Pancreas (tissue), 10 donors: ENCODE results near the gene FGF21. TPM values are rescaled to one million over a fixed set of nuclear protein-coding genes. Genes with fewer than 3 reads are reported as not detected.
A peak's percentile ranks its signal among the peaks of the same experiment; 100 is the strongest.

Experiments
- ATAC-seq, 4 donors: fragments of 200-7000 bp; cut with Tn5 transposase; one replicate each; pipeline versions ENCODE4 v1.8.0 to v1.9.1; 2020; ENCODE audit warnings: mild to moderate bottlenecking in 4 of 4, moderate library complexity in 4 of 4
- DNase-seq, 6 donors: peaks; one replicate each; pipeline ENCODE4 v3.0.0-alpha.2; 2020
- FAIRE-seq: peaks from 2 replicates; lab custom pipeline; 2012; peaks lifted over from hg19 to GRCh38; lab: Jason Lieb, UNC
- H3K27ac ChIP-seq, 4 donors: fragments of 200-600 bp; sonication (generic); 1 replicate in 3 of 4; 2 replicates in 1 of 4; pipeline versions ENCODE4 v1.5.0 to v1.8.0; 2020
- H3K27me3 ChIP-seq, 4 donors: fragments of 200-600 bp; one replicate each; pipeline ENCODE4 v1.8.0; 2021
- H3K36me3 ChIP-seq, 3 donors: fragments of 200-600 bp; sonication (generic) in 1 of 3; one replicate each; pipeline versions ENCODE4 v1.5.0 to v1.8.0; 2020 to 2021
- H3K4me1 ChIP-seq, 3 donors: fragments of 200-600 bp; one replicate each; pipeline ENCODE4 v1.8.0; 2021
- H3K4me3 ChIP-seq, 4 donors: fragments of 200-600 bp; sonication (generic) in 2 of 4; one replicate each; pipeline versions ENCODE4 v1.5.0 to v1.8.0; 2020 to 2021
- H3K9me3 ChIP-seq, 4 donors: fragments of 200-600 bp; one replicate each; pipeline ENCODE4 v1.8.0; 2021
- WGBS, 2 donors: extraction: QIAGEN DNeasy Blood & Tissue Kit; methylation state at CpG; one replicate each; pipeline ENCODE4 v1.1.7; 2013; 5-methylcytosine and 5-hydroxymethylcytosine counted together
- intact Hi-C, 3 donors: fragments of 100-400 bp; cut with DNase I; formaldehyde crosslinking; loops; one replicate each; pipeline versions ENCODE4 v1.11.1 to v1.14.2; 2022
- polyA plus RNA-seq, 2 donors: library from polyadenylated mRNA; stranded (reverse); fragments of 200-250 nt; gene quantifications; one replicate each; pipeline ENCODE4 v1.2.3, GENCODE V29; 2013
- total RNA-seq, 6 donors: library from RNA; stranded (reverse); fragmentation: NEBNext Ultra II Directional in 4 of 6; extraction: Animal tissue kit (Norgen Biotek cat#: 25700) in 4 of 6; gene quantifications; one replicate each; pipeline versions ENCODE4 v1.2.1 to v1.2.4, GENCODE V29; 2021 to 2023
- TF ChIP-seq, protein P1 (sequence below), 4 donors: fragments of 200-600 bp; sonication (generic) in 3 of 4; IDR thresholded peaks; one replicate each; pipeline versions ENCODE4 v1.5.0 to v1.8.0; 2021; ENCODE audit warnings: antibody characterized with exemption in 4 of 4
- donor health status: healthy with polysubstance abuse.
- donor health status: DM: no; HTN: no; CAD: no; lungs with moderate emphysema.
- donor health status: DM: no; HTN: no; CAD: no.
- donor health status: control.
- donor health status: control.
- donor health status: Bipolar disorder and iron deficiency.
- donor health status: DM: yes; HTN: yes; CAD: no.
- donor health status: DM: no; HTN: no; CAD: no.
- donor health status: DM: no; HTN: no; CAD: no.
- donor health status: DM: yes; HTN: yes; CAD: no.

Gene FGF21
- total and polyA plus RNA-seq, 8 donors = 0.51 TPM; not detected in 7

DNA sequence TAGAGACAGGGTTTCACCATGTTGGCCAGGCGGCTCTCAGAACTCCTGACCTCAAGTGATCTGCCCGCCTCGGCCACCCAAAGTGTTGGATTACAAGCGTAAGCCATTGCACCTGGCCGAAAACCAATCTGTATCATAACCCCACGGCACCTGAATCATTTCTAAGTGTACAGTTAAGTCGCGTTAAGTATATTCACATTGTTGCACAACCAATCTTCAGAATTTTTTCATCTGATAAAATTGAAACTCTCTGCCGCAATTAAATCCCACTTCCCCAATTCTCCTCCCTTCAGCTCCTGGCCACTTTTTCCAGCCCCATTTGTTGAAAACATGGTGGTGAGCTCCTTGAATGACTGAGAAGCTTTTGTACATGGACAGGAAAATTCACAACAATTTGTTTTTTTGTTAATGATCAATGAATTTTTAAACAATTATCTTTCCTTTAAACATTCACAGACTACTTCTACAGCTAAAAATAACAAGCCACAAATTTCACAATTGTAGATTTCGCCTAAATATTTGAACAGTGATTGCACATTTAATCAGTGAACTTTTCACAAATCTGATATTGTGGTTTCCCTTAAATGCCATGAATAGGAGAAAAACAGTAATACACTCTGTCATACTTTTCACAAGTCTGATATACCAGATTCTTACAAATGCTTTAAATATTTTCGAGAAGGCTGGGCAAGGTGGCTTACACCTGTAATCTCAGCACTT is 13.8 kb downstream of the FGF21 start:
- Histone ChIP-seq H3K36me3 (no peaks in the 10 kb centered on the region), H3K4me3 (no peak overlapping the region), H3K27me3 (no peaks in the 10 kb centered on the region), H3K4me1 (peaks cover 9 to 28% (median 21%) of the 10 kb centered on the region in 3 donors), H3K9me3 (no peaks in the 10 kb centered on the region), H3K27ac (peak overlapping the region in 2 of 4 donors; percentile 63 to 79)
- no peak for DNase-seq
- 39 to 47% methylated on average over 11 of the region's 11 CpGs for WGBS, 2 donors
- TF ChIP-seq, protein P1, sequence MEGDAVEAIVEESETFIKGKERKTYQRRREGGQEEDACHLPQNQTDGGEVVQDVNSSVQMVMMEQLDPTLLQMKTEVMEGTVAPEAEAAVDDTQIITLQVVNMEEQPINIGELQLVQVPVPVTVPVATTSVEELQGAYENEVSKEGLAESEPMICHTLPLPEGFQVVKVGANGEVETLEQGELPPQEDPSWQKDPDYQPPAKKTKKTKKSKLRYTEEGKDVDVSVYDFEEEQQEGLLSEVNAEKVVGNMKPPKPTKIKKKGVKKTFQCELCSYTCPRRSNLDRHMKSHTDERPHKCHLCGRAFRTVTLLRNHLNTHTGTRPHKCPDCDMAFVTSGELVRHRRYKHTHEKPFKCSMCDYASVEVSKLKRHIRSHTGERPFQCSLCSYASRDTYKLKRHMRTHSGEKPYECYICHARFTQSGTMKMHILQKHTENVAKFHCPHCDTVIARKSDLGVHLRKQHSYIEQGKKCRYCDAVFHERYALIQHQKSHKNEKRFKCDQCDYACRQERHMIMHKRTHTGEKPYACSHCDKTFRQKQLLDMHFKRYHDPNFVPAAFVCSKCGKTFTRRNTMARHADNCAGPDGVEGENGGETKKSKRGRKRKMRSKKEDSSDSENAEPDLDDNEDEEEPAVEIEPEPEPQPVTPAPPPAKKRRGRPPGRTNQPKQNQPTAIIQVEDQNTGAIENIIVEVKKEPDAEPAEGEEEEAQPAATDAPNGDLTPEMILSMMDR (IDR thresholded peaks at IDR 0.05) = no peak
- FAIRE-seq = no peak
- ATAC-seq = peak in 3 of 4 donors; percentile 17 to 19 (median 18)
- intact Hi-C loops = no loop called here

DNA sequence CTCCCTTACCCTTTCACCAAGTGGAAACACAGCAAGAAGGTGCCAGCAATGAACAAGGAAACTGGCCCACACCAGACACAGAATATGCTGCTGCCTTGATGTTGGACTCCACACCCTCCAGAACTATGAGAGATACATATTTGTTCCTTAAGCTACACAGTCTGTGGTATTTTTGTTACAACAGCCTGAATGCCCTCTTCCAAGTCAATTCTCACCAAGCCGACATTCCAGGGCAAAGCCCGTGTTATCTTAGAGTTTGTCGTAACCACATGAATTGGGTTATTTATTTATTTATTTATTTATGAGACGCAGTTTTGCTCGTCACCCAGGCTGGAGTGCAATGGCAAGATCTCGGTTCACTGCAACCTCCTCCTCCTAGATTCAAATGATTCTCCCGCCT is 14.9 kb downstream of the FGF21 start:
- intact Hi-C loops = no loop called here
- Histone ChIP-seq H3K27ac (peak overlapping the region in 2 of 4 donors; percentile 63 to 79), H3K36me3 (no peaks in the 10 kb centered on the region), H3K9me3 (no peaks in the 10 kb centered on the region), H3K4me3 (no peak overlapping the region), H3K27me3 (no peaks in the 10 kb centered on the region), H3K4me1 (peaks cover 9 to 28% (median 21%) of the 10 kb centered on the region in 3 donors)
- no peak for DNase-seq
- TF ChIP-seq, protein P1 (IDR thresholded peaks at IDR 0.05) = no peak
- ATAC-seq = no peak
- FAIRE-seq = no peak
- WGBS, 2 donors = 80 to 84% methylated on average over 7 of the region's 7 CpGs

DNA sequence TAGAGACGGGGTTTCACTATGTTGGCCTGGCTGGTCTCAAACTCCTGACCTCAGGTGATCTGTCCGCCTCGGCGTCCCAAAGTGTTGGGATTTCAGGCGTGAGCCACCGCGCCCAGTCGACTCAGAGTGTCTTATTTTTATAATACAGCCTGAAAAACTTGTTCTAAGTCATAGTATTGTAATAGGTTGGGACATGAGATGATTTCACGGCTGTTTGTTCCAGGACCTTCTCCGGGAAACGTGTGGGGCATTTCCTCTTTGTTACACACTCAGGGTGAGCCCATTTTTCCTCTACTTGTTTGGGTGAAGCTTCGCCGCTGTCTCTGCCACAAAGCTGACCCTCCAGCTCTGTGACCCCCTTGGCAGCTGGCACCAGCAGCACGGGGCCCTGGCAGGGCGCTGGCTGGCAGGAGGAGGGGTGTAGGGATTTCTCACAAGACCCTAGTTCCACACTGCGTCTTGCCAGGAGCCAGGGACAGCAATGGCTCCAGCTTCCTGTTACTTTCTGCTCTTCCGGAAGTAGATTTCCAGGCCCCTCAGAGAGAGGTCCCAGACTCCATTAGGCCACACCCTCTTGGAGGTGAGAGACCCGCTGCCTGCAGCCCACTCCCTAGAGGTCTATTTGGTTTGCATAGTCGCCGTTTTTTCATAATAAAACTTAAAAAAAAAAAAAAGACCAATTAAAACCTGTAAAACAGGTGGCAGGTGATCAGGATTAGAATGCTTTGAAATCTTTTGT is 15.6 kb downstream of the FGF21 start:
- FAIRE-seq = no peak

DNA sequence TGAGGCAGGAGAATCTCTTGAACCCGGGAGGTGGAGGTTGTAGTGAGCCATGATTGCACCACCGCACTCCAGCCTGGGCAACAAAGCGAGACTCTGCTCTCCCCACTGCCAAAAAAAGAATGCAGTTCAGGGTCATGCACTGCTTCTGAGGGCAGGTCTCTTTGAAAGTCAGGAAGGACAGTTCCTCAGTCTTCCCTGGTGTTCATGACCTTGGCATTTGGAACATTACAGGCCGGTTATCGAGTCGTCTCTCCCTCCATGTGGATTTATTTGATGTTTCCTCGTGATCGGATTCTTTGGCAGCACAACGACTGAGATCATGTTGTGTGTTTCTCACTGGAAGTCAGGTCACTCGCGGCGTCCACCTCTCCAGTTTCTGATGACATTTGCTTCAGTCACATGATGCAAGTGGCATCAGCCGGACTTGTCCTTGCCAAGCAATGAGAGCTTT is 17.2 kb downstream of the FGF21 start:
- no peak for FAIRE-seq
- no peaks in the 10 kb centered on the region for H3K9me3 ChIP-seq
- H3K36me3 ChIP-seq = no peaks in the 10 kb centered on the region
- DNase-seq = peak; percentile 71 to 92 (median 88)
- TF ChIP-seq, protein P1 (IDR thresholded peaks at IDR 0.05) = no peak
- WGBS, 2 donors = 10 to 14% methylated on average over 13 of the region's 13 CpGs
- intact Hi-C loops = no loop called here
- H3K27me3 ChIP-seq = no peaks in the 10 kb centered on the region
- no peak overlapping the region for H3K4me3 ChIP-seq
- peak overlapping the region; percentile 55 to 79 (median 70) for H3K27ac ChIP-seq
- ATAC-seq = peak; percentile 61 to 80 (median 68)
- peaks cover 24 to 36% (median 28%) of the 10 kb centered on the region in 3 donors for H3K4me1 ChIP-seq

More for the DNA sequence above, 15.6 kb downstream of the FGF21 start:
- Histone ChIP-seq H3K27ac (peak overlapping the region in 2 of 4 donors; percentile 35 to 79), H3K4me3 (no peak overlapping the region), H3K36me3 (no peaks in the 10 kb centered on the region), H3K27me3 (no peaks in the 10 kb centered on the region), H3K9me3 (no peaks in the 10 kb centered on the region), H3K4me1 (peaks cover 14 to 32% (median 23%) of the 10 kb centered on the region in 3 donors)
- no peak for DNase-seq
- intact Hi-C loops = no loop called here
- TF ChIP-seq, protein P1 (IDR thresholded peaks at IDR 0.05) = no peak
- no peak for ATAC-seq
- WGBS, 2 donors = 82 to 83% methylated on average over 20 of the region's 20 CpGs
